ENCODE results near the gene LRG1. TPM values are rescaled to one million over a fixed set of nuclear protein-coding genes. Genes with fewer than 3 reads are reported as not detected.
A peak's percentile ranks its signal among the peaks of the same experiment; 100 is the strongest.

Gene LRG1
- total and polyA plus RNA-seq, 2 experiments from 2014 or later, result 6.3 to 9.8 TPM

DNA sequence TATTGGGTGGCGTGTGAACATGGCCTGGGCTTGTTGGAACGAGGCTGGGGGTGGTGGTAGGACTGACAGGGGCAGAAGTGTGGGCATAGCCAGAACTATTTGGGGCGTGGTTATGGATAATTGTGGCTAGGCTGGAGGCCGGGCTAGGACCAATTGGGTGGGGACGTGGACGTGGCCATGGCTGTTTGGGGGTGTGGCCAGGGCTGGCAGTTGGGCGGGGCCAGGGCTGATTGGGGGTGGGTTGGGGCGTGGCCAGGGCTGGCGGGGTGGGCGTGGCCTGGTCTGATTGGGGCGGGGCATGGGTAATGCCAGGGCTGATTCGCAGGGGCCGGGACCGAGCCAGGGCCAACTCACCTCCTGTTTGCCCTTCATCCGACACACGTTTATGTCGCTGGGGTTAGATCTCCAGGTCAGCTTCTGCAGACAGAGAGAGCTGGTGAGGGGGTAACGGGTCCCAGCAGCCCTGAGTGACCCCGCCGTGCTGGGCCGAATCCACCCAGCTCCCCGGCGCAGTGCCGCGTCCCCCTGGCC lies 16.8 kb upstream of the LRG1 start:
- Histone ChIP-seq H2AFZ (no peak overlapping the region), H3K4me3 (no peak overlapping the region), H3K79me2 (no peaks in the 10 kb centered on the region), H3K4me1 (ENCODE audit: insufficient read depth) (no peaks in the 10 kb centered on the region), H3K9me3 (ENCODE audit: low read depth) (no peaks in the 10 kb centered on the region), H3K27me3 (no peaks in the 10 kb centered on the region), H3K4me2 (no peak overlapping the region), H4K20me1 (ENCODE audit: insufficient read depth, poor library complexity, severe bottlenecking) (no peaks in the 10 kb centered on the region), H3K27ac (no peak overlapping the region), H3K36me3 (replicated peaks; ENCODE audit: insufficient read depth, low read depth) (no peaks in the 10 kb centered on the region), H3K9me2 (replicated peaks; ENCODE audit: insufficient read depth) (no peaks in the 10 kb centered on the region)
- peak; percentile 17 for DNase-seq (ENCODE audit: low spot score)
- WGBS (ENCODE audit: low lambda C conversion rate, missing lambda C conversion rate), result 20% methylated on average over 1 of the region's 25 CpGs
- TF ChIP-seq EZH2phosphoT487 (IDR thresholded peaks at IDR 0.05; ENCODE audit: low read depth, severe bottlenecking, unreplicated experiment) (no peak), EZH2 (IDR thresholded peaks at IDR 0.05; ENCODE audit: borderline replicate concordance) (no peak)
- TF ChIP-seq, protein P1, sequence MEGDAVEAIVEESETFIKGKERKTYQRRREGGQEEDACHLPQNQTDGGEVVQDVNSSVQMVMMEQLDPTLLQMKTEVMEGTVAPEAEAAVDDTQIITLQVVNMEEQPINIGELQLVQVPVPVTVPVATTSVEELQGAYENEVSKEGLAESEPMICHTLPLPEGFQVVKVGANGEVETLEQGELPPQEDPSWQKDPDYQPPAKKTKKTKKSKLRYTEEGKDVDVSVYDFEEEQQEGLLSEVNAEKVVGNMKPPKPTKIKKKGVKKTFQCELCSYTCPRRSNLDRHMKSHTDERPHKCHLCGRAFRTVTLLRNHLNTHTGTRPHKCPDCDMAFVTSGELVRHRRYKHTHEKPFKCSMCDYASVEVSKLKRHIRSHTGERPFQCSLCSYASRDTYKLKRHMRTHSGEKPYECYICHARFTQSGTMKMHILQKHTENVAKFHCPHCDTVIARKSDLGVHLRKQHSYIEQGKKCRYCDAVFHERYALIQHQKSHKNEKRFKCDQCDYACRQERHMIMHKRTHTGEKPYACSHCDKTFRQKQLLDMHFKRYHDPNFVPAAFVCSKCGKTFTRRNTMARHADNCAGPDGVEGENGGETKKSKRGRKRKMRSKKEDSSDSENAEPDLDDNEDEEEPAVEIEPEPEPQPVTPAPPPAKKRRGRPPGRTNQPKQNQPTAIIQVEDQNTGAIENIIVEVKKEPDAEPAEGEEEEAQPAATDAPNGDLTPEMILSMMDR (IDR thresholded peaks at IDR 0.05; ENCODE audit: poor library complexity), result no peak

DNA sequence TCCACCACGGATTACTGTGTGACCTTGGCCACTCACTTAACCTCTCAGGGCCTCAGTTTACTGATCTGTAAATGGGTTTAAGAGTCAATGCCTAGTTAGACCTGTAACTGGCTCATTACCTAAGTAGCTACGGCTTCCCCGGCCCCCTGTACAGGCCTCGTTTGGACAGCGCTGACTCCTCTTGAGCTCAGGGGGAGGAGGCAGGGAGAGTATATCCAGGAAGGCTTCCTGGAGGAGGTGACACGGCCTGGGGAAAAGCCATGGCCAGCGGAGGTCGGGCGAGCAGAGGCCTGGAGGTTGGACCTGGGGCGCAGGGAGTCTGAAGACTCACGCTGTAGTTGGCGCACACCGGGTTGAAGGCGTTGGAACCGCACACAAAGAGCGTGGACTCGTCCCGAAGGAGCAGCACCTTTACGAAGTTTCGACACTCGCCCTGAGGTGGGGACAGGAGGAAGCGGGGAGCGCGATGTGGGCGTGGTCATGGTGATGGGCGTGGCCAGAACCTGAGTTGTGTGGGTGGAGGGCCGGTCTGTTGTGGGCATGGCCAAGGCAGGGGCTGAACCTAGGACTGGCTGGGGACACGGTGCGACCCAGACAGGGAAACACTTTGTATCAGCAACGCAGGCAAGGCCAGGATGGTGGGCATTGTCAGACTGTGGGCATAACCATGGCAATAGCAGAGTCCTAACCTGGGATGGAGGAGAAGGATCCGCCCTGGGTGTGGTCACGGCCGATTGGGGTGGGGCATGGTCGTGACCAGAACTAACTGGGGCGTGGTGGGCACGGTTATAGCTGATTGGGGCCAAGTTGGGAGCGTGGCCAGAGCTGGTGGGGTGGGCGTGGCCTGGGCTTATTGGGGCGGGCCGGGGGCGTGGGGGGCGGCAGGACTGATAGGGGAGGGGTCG lies 16.1 kb upstream of the LRG1 start:
- no peak overlapping the region for H2AFZ ChIP-seq

DNA sequence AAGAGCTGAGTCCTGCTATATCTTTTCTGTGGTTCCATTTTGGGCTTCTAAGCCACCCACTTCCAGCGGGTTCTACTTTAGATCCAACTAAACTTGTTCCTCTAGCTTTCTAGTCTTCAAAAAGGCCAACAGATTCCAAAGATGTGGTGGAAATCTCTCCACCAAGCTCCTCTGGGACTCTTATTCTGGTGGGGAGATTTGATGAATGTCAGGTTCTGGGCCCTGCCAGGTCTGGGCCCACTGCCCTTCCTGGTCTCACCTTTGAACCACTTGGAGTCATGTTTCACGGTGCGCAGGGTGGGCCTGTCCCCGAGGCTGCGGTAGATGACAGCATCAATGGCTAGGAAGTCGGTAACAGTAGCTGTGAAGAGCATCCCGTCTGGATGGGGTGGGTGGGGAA lies 14.9 kb upstream of the LRG1 start:
- Histone ChIP-seq H3K79me2 (no peaks in the 10 kb centered on the region), H2AFZ (no peak overlapping the region), H3K4me3 (no peak overlapping the region), H3K36me3 (replicated peaks; ENCODE audit: insufficient read depth, low read depth) (no peaks in the 10 kb centered on the region), H3K9me3 (ENCODE audit: low read depth) (no peaks in the 10 kb centered on the region), H3K4me2 (no peak overlapping the region), H3K27ac (no peak overlapping the region), H3K9me2 (replicated peaks; ENCODE audit: insufficient read depth) (no peaks in the 10 kb centered on the region), H3K4me1 (ENCODE audit: insufficient read depth) (no peaks in the 10 kb centered on the region), H4K20me1 (ENCODE audit: insufficient read depth, poor library complexity, severe bottlenecking) (no peaks in the 10 kb centered on the region), H3K27me3 (no peaks in the 10 kb centered on the region)
- TF ChIP-seq EZH2 (IDR thresholded peaks at IDR 0.05; ENCODE audit: borderline replicate concordance) (no peak), EZH2phosphoT487 (IDR thresholded peaks at IDR 0.05; ENCODE audit: low read depth, severe bottlenecking, unreplicated experiment) (no peak)
- TF ChIP-seq, protein P1 (IDR thresholded peaks at IDR 0.05; ENCODE audit: poor library complexity), result no peak
- no peak for DNase-seq (ENCODE audit: low spot score)
- 83% methylated on average over 7 of the region's 7 CpGs for WGBS (ENCODE audit: low lambda C conversion rate, missing lambda C conversion rate)

More for the DNA sequence above, 16.1 kb upstream of the LRG1 start:
- H3K79me2 ChIP-seq, result no peaks in the 10 kb centered on the region
- WGBS (ENCODE audit: low lambda C conversion rate, missing lambda C conversion rate), result 94% methylated on average over 37 of the region's 43 CpGs
- no peak overlapping the region for H3K4me3 ChIP-seq
- TF ChIP-seq, protein P1 (IDR thresholded peaks at IDR 0.05; ENCODE audit: poor library complexity), result no peak
- TF ChIP-seq EZH2 (IDR thresholded peaks at IDR 0.05; ENCODE audit: borderline replicate concordance) (no peak), EZH2phosphoT487 (IDR thresholded peaks at IDR 0.05; ENCODE audit: low read depth, severe bottlenecking, unreplicated experiment) (no peak)
- H3K4me1 ChIP-seq (ENCODE audit: insufficient read depth), result no peaks in the 10 kb centered on the region
- no peaks in the 10 kb centered on the region for H3K27me3 ChIP-seq
- no peaks in the 10 kb centered on the region for H3K36me3 ChIP-seq (replicated peaks; ENCODE audit: insufficient read depth, low read depth)
- no peaks in the 10 kb centered on the region for H3K9me2 ChIP-seq (replicated peaks; ENCODE audit: insufficient read depth)
- no peaks in the 10 kb centered on the region for H4K20me1 ChIP-seq (ENCODE audit: insufficient read depth, poor library complexity, severe bottlenecking)
- H3K9me3 ChIP-seq (ENCODE audit: low read depth), result no peaks in the 10 kb centered on the region
- no peak overlapping the region for H3K4me2 ChIP-seq
- peak; percentile 5 for DNase-seq (ENCODE audit: low spot score)
- no peak overlapping the region for H3K27ac ChIP-seq

Data from hepatocyte (in vitro differentiated cells).